A549 treated with ZK216348 at 1 μM for 4 hours (cell line): ENCODE results near the gene PHLPP2. TPM values are rescaled to one million over a fixed set of nuclear protein-coding genes. Genes with fewer than 3 reads are reported as not detected.

Experiments used
- total RNA-seq: library from RNA; stranded (reverse); fragments of 200-300 nt; extraction: Qiagen RNA extraction; gene quantifications from 5 replicates; pipeline ENCODE4 v1.2.3, GENCODE V29; 2022; ENCODE audit warnings: low read depth

The PHLPP2 gene, protein sequence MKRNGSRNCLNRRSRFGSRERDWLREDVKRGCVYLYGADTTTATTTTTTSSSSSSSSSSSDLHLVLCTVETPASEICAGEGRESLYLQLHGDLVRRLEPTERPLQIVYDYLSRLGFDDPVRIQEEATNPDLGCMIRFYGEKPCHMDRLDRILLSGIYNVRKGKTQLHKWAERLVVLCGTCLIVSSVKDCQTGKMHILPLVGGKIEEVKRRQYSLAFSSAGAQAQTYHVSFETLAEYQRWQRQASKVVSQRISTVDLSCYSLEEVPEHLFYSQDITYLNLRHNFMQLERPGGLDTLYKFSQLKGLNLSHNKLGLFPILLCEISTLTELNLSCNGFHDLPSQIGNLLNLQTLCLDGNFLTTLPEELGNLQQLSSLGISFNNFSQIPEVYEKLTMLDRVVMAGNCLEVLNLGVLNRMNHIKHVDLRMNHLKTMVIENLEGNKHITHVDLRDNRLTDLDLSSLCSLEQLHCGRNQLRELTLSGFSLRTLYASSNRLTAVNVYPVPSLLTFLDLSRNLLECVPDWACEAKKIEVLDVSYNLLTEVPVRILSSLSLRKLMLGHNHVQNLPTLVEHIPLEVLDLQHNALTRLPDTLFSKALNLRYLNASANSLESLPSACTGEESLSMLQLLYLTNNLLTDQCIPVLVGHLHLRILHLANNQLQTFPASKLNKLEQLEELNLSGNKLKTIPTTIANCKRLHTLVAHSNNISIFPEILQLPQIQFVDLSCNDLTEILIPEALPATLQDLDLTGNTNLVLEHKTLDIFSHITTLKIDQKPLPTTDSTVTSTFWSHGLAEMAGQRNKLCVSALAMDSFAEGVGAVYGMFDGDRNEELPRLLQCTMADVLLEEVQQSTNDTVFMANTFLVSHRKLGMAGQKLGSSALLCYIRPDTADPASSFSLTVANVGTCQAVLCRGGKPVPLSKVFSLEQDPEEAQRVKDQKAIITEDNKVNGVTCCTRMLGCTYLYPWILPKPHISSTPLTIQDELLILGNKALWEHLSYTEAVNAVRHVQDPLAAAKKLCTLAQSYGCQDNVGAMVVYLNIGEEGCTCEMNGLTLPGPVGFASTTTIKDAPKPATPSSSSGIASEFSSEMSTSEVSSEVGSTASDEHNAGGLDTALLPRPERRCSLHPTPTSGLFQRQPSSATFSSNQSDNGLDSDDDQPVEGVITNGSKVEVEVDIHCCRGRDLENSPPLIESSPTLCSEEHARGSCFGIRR (N-terminal part only)
- 8.2 to 11.9 TPM (median 9.8 TPM) in 5 replicates for total RNA-seq

GRCh38 chr16:71724320-71724751 lies at the start of gene PHLPP2:
PHLPP2 (minus strand) TSS chr16:71724701; CDS start chr16:71714795, 9,906 bp downstream.

DNA sequence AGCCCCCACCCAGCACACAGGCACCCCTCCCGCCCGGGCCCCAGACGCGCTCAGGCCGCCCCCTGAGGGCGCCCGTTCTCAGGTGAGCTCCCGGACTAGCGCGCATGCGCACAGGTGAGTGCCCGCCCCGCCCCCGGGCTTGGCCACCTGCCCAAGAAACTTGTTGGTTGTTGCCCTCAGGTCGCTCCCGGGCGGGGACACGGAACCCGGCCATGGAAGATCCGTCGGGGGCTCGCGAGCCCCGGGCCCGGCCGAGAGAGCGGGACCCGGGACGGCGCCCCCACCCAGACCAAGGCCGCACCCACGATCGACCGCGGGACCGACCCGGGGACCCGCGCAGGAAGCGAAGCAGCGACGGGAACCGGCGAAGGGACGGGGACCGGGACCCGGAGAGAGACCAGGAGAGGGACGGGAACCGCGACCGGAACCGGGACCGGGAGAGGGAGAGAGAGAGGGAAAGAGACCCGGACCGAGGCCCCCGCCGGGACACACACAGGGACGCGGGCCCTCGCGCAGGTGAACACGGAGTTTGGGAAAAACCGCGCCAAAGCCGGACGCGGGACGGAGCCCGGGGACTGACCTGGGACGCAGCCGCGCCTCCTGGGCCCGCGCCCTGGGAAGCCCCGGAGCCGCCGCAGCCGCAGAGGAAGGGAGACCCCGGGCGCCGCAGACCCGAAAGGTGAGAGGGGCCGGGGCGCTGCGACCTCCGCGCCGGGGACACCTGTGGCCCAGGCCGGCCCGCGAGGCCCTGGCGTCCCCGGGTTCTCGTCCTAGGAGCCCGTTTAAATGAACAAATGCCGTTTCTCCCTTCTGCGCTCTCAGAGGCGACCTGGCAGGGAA lies 98.3 kb downstream of the PHLPP2 start, which contains the start of gene MARVELD3:
TSS of gene MARVELD3 (plus strand) at position 167 of the 840 bp plus-strand sequence. CDS start at position 213, 46 bp downstream.

Other genes with a start within 250 kb of the PHLPP2 start
- 1.5 to 4.1 TPM (median 2.1 TPM) in 5 replicates for gene ZNF19, start 235.4 kb downstream of the PHLPP2 start, total RNA-seq
- gene CHST4, start 198.3 kb downstream of the PHLPP2 start, total RNA-seq = not detected in 5 replicates
- gene TAT, start 147.6 kb downstream of the PHLPP2 start, total RNA-seq = 0.04 TPM in 1 of 5 replicates, not detected in the others
- gene MARVELD3, start 98.5 kb downstream of the PHLPP2 start, total RNA-seq = 0.08 to 0.52 TPM (median 0.41 TPM) in 4 of 5 replicates, not detected in the other
- gene AP1G1, start 84.1 kb upstream of the PHLPP2 start, total RNA-seq = 47.9 to 60.1 TPM (median 49.0 TPM) in 5 replicates
- gene ATXN1L, start 121.3 kb upstream of the PHLPP2 start, total RNA-seq = 13.5 to 19.6 TPM (median 16.3 TPM) in 5 replicates
- 2.9 to 4.7 TPM (median 4.1 TPM) in 5 replicates for gene ZNF821, start 159.5 kb upstream of the PHLPP2 start, total RNA-seq
- gene IST1, start 170.8 kb upstream of the PHLPP2 start, total RNA-seq = 155 to 188 TPM (median 168 TPM) in 5 replicates